ENCODE measurements around the gene GPC5.

Gene GPC5

DNA sequence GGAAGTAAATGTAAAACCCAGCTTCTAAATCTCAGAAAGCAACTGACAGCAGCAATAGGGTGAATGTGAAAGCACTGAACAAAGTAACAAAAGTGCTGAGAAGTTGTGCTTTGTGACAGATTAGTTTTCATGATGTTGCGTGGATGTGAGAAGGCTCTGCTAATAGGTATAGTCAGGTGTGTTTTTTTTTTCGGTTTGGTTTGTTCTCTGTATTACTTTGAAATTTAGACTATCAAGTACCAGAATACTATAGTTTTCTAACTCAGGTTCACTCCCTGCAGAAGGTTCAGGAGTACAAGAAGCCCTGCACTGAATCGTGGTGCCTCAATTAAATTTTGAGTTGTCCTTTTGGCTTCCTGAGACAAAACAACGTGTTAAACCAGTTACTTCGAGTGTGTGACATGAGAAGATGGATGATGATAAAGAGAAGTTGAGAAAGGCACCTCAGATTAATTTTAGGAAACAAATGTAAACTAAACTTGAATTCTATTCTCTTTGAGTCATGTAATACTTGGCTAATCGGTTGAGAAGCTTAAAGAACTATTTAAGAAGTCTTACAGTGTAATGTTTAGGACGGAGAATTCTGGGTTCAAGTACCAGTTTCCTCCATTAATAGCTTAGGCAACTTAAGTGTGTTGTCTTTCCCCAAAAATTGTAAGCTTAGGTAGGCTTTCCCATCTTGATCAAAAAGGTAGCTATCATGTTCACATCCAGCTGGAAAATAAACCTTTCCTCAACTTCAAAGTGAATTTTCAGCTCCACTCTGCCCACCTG lies 40.6 kb upstream of the GPC5 start:
- Histone ChIP-seq H3K4me1 (ENCODE audit: control insufficient read depth, insufficient read depth, low read length) (no peaks in the 10 kb centered on the region), H3K36me3 (ENCODE audit: control insufficient read depth in 2 of 2, insufficient read depth in 1 of 2, low read length in 2 of 2) (peaks cover 0 to 61% of the 10 kb centered on the region in 2 experiments; a peak in 1 of 3 replicates), H3K27ac (ENCODE audit: extremely low read depth, low read depth, low read length) (no peak overlapping the region), H3K9me3 (ENCODE audit: control insufficient read depth, insufficient read depth, low read depth, low read length) (no peaks in the 10 kb centered on the region), H3K4me3 (ENCODE audit: low read depth, low read length) (no peak overlapping the region)
- CTCF ChIA-PET: no interaction called here
- TF ChIP-seq ZBTB48 (tag by site-specific recombination; IDR thresholded peaks at IDR 0.05): no peak
- no peak for TF ChIP-seq ZNF768 (tag by site-specific recombination; IDR thresholded peaks at IDR 0.05)
- no peak for TF ChIP-seq ZNF76 (tag by site-specific recombination; IDR thresholded peaks at IDR 0.05; ENCODE audit: borderline replicate concordance, low read depth)
- TF ChIP-seq, protein P1, sequence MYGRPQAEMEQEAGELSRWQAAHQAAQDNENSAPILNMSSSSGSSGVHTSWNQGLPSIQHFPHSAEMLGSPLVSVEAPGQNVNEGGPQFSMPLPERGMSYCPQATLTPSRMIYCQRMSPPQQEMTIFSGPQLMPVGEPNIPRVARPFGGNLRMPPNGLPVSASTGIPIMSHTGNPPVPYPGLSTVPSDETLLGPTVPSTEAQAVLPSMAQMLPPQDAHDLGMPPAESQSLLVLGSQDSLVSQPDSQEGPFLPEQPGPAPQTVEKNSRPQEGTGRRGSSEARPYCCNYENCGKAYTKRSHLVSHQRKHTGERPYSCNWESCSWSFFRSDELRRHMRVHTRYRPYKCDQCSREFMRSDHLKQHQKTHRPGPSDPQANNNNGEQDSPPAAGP (tag by site-specific recombination; IDR thresholded peaks at IDR 0.05): no peak
- no peak for TF ChIP-seq ZNF2 (tag by site-specific recombination; IDR thresholded peaks at IDR 0.05)
- no peak for TF ChIP-seq ZBTB20 (tag by site-specific recombination; IDR thresholded peaks at IDR 0.05)
- POLR2A ChIA-PET: no interaction called here

DNA sequence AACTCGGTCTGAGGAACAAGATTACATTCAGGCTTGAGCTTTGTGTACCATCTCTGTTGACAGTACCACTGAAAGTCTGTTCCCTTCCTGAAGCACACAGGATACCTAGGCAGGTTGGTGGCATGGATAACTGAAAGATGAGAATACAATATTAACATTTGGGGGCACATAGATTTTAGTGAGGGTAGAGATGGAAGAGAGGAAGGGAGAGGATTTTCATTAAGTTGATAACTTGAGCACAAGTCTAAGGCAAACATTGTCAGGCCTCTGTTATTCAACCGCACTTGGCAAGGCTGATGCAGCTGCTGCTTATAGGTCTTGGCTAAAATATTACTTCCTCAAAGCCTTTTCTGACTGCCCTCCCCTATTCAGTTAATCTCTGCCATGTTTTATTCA lies 40.0 kb upstream of the GPC5 start:
- ChIA-PET POLR2A (no interaction called here), CTCF (no interaction called here)
- TF ChIP-seq ZBTB20 (tag by site-specific recombination; IDR thresholded peaks at IDR 0.05) (no peak), SALL2 (tag by site-specific recombination; IDR thresholded peaks at IDR 0.05; ENCODE audit: borderline replicate concordance) (no peak), ZNF16 (tag by site-specific recombination; IDR thresholded peaks at IDR 0.05; ENCODE audit: low read depth) (no peak), ZNF677 (tag by site-specific recombination; IDR thresholded peaks at IDR 0.05) (no peak), BCL11B (tag by site-specific recombination; IDR thresholded peaks at IDR 0.05; ENCODE audit: low read depth) (no peak), ZNF404 (tag by site-specific recombination; IDR thresholded peaks at IDR 0.05) (no peak), ZSCAN30 (tag by site-specific recombination; IDR thresholded peaks at IDR 0.05) (no peak), ZNF114 (tag by site-specific recombination; IDR thresholded peaks at IDR 0.05) (no peak), ZNF37A (tag by site-specific recombination; IDR thresholded peaks at IDR 0.05) (no peak), ZNF549 (tag by site-specific recombination; IDR thresholded peaks at IDR 0.05) (no peak), ZNF133 (tag by site-specific recombination; IDR thresholded peaks at IDR 0.05) (no peak)
- TF ChIP-seq, protein P2, sequence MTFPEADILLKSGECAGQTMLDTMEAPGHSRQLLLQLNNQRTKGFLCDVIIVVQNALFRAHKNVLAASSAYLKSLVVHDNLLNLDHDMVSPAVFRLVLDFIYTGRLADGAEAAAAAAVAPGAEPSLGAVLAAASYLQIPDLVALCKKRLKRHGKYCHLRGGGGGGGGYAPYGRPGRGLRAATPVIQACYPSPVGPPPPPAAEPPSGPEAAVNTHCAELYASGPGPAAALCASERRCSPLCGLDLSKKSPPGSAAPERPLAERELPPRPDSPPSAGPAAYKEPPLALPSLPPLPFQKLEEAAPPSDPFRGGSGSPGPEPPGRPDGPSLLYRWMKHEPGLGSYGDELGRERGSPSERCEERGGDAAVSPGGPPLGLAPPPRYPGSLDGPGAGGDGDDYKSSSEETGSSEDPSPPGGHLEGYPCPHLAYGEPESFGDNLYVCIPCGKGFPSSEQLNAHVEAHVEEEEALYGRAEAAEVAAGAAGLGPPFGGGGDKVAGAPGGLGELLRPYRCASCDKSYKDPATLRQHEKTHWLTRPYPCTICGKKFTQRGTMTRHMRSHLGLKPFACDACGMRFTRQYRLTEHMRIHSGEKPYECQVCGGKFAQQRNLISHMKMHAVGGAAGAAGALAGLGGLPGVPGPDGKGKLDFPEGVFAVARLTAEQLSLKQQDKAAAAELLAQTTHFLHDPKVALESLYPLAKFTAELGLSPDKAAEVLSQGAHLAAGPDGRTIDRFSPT (tag by site-specific recombination; IDR thresholded peaks at IDR 0.05): no peak
- TF ChIP-seq, protein P3, sequence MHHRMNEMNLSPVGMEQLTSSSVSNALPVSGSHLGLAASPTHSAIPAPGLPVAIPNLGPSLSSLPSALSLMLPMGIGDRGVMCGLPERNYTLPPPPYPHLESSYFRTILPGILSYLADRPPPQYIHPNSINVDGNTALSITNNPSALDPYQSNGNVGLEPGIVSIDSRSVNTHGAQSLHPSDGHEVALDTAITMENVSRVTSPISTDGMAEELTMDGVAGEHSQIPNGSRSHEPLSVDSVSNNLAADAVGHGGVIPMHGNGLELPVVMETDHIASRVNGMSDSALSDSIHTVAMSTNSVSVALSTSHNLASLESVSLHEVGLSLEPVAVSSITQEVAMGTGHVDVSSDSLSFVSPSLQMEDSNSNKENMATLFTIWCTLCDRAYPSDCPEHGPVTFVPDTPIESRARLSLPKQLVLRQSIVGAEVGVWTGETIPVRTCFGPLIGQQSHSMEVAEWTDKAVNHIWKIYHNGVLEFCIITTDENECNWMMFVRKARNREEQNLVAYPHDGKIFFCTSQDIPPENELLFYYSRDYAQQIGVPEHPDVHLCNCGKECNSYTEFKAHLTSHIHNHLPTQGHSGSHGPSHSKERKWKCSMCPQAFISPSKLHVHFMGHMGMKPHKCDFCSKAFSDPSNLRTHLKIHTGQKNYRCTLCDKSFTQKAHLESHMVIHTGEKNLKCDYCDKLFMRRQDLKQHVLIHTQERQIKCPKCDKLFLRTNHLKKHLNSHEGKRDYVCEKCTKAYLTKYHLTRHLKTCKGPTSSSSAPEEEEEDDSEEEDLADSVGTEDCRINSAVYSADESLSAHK (tag by site-specific recombination; IDR thresholded peaks at IDR 0.05): no peak
- TF ChIP-seq, protein P1 (tag by site-specific recombination; IDR thresholded peaks at IDR 0.05): no peak
- no peaks in the 10 kb centered on the region for H3K4me1 ChIP-seq (ENCODE audit: control insufficient read depth, insufficient read depth, low read length)
- H3K27ac ChIP-seq (ENCODE audit: extremely low read depth, low read depth, low read length): no peak overlapping the region
- no peaks in the 10 kb centered on the region for H3K9me3 ChIP-seq (ENCODE audit: control insufficient read depth, insufficient read depth, low read depth, low read length)
- peaks cover 0 to 61% of the 10 kb centered on the region in 2 experiments; a peak in 1 of 3 replicates for H3K36me3 ChIP-seq (ENCODE audit: control insufficient read depth in 2 of 2, insufficient read depth in 1 of 2, low read length in 2 of 2)
- no peak overlapping the region for H3K4me3 ChIP-seq (ENCODE audit: low read depth, low read length)

Measured in HEK293 (cell line).